ENCODE results near the gene TRIM41.

GRCh38 chr5:181186986-181187499 is 36.0 kb upstream of the TRIM41 start:
- TF ChIP-seq ZNF394 (tag by site-specific recombination; IDR thresholded peaks at IDR 0.05; ENCODE audit: borderline replicate concordance) (no peak), CTCF (tag by site-specific recombination; IDR thresholded peaks at IDR 0.05) (no peak), ZNF311 (tag by site-specific recombination; IDR thresholded peaks at IDR 0.05; ENCODE audit: borderline replicate concordance) (no peak), ZNF785 (tag by site-specific recombination; IDR thresholded peaks at IDR 0.05) (no peak), HOXD13 (CRISPR knock-in tag; IDR thresholded peaks at IDR 0.05; ENCODE audit: borderline replicate concordance) (no peak), ZBTB6 (tag by site-specific recombination; IDR thresholded peaks at IDR 0.05) (no peak), ZNF837 (tag by site-specific recombination; IDR thresholded peaks at IDR 0.05) (no peak), ZNF514 (tag by site-specific recombination; IDR thresholded peaks at IDR 0.05) (no peak), PRDM4 (tag by site-specific recombination; IDR thresholded peaks at IDR 0.05) (no peak), ZNF211 (tag by site-specific recombination; IDR thresholded peaks at IDR 0.05; ENCODE audit: low read depth) (no peak)
